Sigmoid colon (tissue), 7 donors: Measurements from ENCODE around the gene CACNA2D3. TPM values are rescaled to one million over a fixed set of nuclear protein-coding genes. Genes with fewer than 3 reads are reported as not detected.

ENCODE experiments used
- DNase-seq: peaks from one replicate; pipeline ENCODE4 v3.0.0-alpha.2; 2019
- H3K27ac ChIP-seq, 4 donors: fragments of 200-600 bp; sonication (generic); one replicate each; pipeline ENCODE4 v1.5.1; 2016 to 2019; ENCODE audit warnings: mild to moderate bottlenecking in 1 of 4
- H3K27me3 ChIP-seq, 3 donors: fragments of 200-600 bp; sonication (generic); one replicate each; pipeline ENCODE4 v1.5.1; 2019; ENCODE audit warnings: mild to moderate bottlenecking in 1 of 3
- H3K36me3 ChIP-seq, 4 donors: fragments of 200-600 bp; sonication (generic); one replicate each; pipeline ENCODE4 v1.5.1; 2016 to 2019
- H3K4me1 ChIP-seq, 4 donors: fragments of 200-600 bp; sonication (generic); one replicate each; pipeline ENCODE4 v1.5.1; 2017 to 2019
- H3K4me3 ChIP-seq, 4 donors: fragments of 200-600 bp; sonication (generic); one replicate each; pipeline ENCODE4 v1.5.1; 2017 to 2019; ENCODE audit warnings: mild to moderate bottlenecking in 2 of 4, moderate library complexity in 1 of 4
- H3K9me3 ChIP-seq, 4 donors: fragments of 200-600 bp in 3 of 4; sonication (generic) in 3 of 4; one replicate each; pipeline versions ENCODE4 v1.5.1 to v1.6.1; 2013 to 2019
- CTCF ChIP-seq, 4 experiments: fragments of 450-650 bp in 3 of 4; fragments of 200-600 bp in 1 of 4; IDR thresholded peaks; one replicate each; pipeline ENCODE4 v1.5.1; 2016 to 2019; ENCODE audit warnings: antibody characterized with exemption in 4 of 4, mild to moderate bottlenecking in 3 of 4, moderate library complexity in 2 of 4
- EP300 ChIP-seq, 4 donors: sonication (generic); formaldehyde crosslinking; IDR thresholded peaks; one replicate each; pipeline ENCODE4 v1.6.1; 2017; ENCODE audit warnings: antibody characterized with exemption in 4 of 4
- POLR2A ChIP-seq, 2 donors: fragments of 450-650 bp; IDR thresholded peaks; one replicate each; pipeline ENCODE4 v1.6.1; 2016; ENCODE audit warnings: antibody characterized with exemption in 2 of 2, mild to moderate bottlenecking in 2 of 2, moderate library complexity in 2 of 2
- POLR2AphosphoS5 ChIP-seq, 4 donors: sonication (generic); formaldehyde crosslinking; IDR thresholded peaks; one replicate each; pipeline ENCODE4 v1.6.1; 2017; ENCODE audit warnings: antibody characterized with exemption in 4 of 4
- WGBS, 2 donors: extraction: QIAGEN DNeasy Blood & Tissue Kit; methylation state at CpG; one replicate each; pipeline ENCODE4 v1.1.7; 2013; 5-methylcytosine and 5-hydroxymethylcytosine counted together
- intact Hi-C: fragments of 100-400 bp; cut with DNase I; formaldehyde crosslinking; loops from one replicate; pipeline ENCODE4 v1.15.1; 2023
- polyA plus RNA-seq, 3 donors: library from polyadenylated mRNA; stranded (reverse); fragments of 200-250 nt; gene quantifications; one replicate each; pipeline ENCODE4 v1.2.3, GENCODE V29; 2013
- total RNA-seq, 4 donors: library from RNA; depleted of rRNA; stranded (reverse); fragments of >200 nt; gene quantifications; one replicate each; pipeline ENCODE4 v1.1.0, GENCODE V29; 2016
- donor health status: healthy with polysubstance abuse.
- donor health status: Bipolar disorder and iron deficiency.
- donor health status: healthy.

CACNA2D3 gene
- total and polyA plus RNA-seq, 7 donors: 0.32 to 10.2 (median 4.8) TPM; not detected in 1

DNA sequence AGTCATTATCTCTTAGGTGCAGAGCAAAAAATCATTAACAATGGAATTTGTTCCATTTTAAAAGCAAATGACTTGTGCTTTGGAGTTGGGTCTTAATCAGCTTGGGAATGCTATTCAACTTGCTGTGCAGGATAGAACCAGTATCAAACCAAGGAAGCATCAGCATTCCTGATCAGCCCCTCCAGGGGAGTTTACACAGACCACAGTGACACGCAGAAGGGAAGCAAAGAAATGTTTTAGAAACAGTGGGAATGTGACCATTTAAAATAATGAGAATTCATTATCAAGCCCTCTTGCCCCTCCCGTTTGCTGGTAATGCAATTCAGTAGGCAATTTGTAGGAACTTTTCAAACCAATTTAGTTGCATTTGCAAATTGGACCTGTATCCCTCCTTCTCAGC lies 650.4 kb downstream of the CACNA2D3 start:
- Histone ChIP-seq H3K9me3 (no peaks in the 10 kb centered on the region), H3K4me1 (peaks cover 0 to 48% (median 16%) of the 10 kb centered on the region in 4 donors), H3K36me3 (no peaks in the 10 kb centered on the region), H3K27me3 (no peaks in the 10 kb centered on the region), H3K4me3 (no peak overlapping the region), H3K27ac (peak overlapping the region in 1 of 4 donors; percentile 28)
- DNase-seq: no peak
- intact Hi-C loops: no loop called here
- no peak for TF ChIP-seq POLR2AphosphoS5 (IDR thresholded peaks at IDR 0.05)
- TF ChIP-seq EP300 (IDR thresholded peaks at IDR 0.05): no peak
- no peak for TF ChIP-seq POLR2A (IDR thresholded peaks at IDR 0.05)
- TF ChIP-seq CTCF (IDR thresholded peaks at IDR 0.05): no peak
- WGBS, 2 donors: 82 to 93% methylated on average over 2 of the region's 2 CpGs

DNA sequence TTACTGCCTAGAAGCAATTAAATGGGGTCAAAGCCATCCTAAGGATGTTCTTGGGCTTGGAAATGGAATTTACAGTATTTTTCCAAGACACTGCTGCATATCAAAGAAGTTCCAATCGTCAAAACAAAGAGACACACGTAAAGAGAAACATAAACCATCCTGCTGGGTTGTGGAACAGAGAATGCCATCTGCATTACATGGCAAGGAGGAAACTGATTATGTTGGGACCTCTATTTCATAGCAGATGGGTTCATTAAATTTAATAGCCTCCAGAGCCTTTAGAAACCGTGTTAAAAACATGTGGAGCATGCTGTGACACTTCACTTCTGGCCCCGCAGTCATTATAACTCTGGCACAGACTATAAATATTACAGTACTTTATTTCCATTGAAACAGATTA lies 650.9 kb downstream of the CACNA2D3 start:
- no peaks in the 10 kb centered on the region for H3K27me3 ChIP-seq
- DNase-seq: no peak
- no peak for TF ChIP-seq CTCF (IDR thresholded peaks at IDR 0.05)
- TF ChIP-seq POLR2AphosphoS5 (IDR thresholded peaks at IDR 0.05): no peak
- no peak for TF ChIP-seq EP300 (IDR thresholded peaks at IDR 0.05)
- no peak for TF ChIP-seq POLR2A (IDR thresholded peaks at IDR 0.05)
- WGBS, 2 donors: 63 to 80% methylated on average over 4 of the region's 4 CpGs
- H3K9me3 ChIP-seq: no peaks in the 10 kb centered on the region
- peaks cover 0 to 48% (median 16%) of the 10 kb centered on the region in 4 donors for H3K4me1 ChIP-seq
- H3K36me3 ChIP-seq: no peaks in the 10 kb centered on the region
- intact Hi-C loops: no loop called here
- H3K4me3 ChIP-seq: no peak overlapping the region
- H3K27ac ChIP-seq: peak overlapping the region in 1 of 4 donors; percentile 28

- WGBS, 2 donors: 87 to 93% methylated on average over 2 of the region's 2 CpGs
- Histone ChIP-seq H3K36me3 (no peaks in the 10 kb centered on the region), H3K27ac (no peak overlapping the region), H3K27me3 (no peaks in the 10 kb centered on the region), H3K4me3 (no peak overlapping the region), H3K9me3 (no peaks in the 10 kb centered on the region), H3K4me1 (peaks cover 0 to 28% (median 14%) of the 10 kb centered on the region in 4 donors)
- intact Hi-C loops: no loop called here
- DNase-seq: no peak
- TF ChIP-seq POLR2A (IDR thresholded peaks at IDR 0.05) (no peak), POLR2AphosphoS5 (IDR thresholded peaks at IDR 0.05) (no peak), CTCF (IDR thresholded peaks at IDR 0.05) (no peak), EP300 (IDR thresholded peaks at IDR 0.05) (no peak)
These were observed 654.2 kb downstream of the CACNA2D3 start for GRCh38 chr3:54776601-54777000.

DNA sequence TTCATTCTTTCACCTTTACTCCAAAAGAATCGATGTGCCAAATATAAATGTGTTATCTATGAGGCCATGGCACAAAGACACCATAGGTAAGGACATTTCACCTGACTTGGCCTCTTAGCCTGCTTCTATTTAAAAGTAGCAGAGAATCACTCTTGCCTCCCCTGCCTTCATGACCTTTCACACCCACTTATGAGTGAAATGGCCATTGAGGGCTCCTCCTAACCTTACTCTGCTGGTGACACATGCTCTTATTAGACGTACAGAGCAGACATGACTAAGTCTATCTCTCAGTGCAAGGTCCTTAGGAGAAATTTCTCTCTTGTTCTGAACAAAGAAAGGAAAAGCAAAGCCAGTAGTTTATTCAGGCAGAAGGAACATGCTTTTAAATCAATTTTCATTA lies 654.8 kb downstream of the CACNA2D3 start:
- Histone ChIP-seq H3K9me3 (no peaks in the 10 kb centered on the region), H3K27me3 (no peaks in the 10 kb centered on the region), H3K27ac (no peak overlapping the region), H3K36me3 (no peaks in the 10 kb centered on the region), H3K4me1 (peaks cover 0 to 23% (median 9%) of the 10 kb centered on the region in 4 donors), H3K4me3 (no peak overlapping the region)
- no peak for DNase-seq
- TF ChIP-seq CTCF (IDR thresholded peaks at IDR 0.05): no peak
- TF ChIP-seq POLR2AphosphoS5 (IDR thresholded peaks at IDR 0.05): no peak
- TF ChIP-seq EP300 (IDR thresholded peaks at IDR 0.05): no peak
- no peak for TF ChIP-seq POLR2A (IDR thresholded peaks at IDR 0.05)
- 74 to 75% methylated on average over 2 of the region's 2 CpGs for WGBS, 2 donors
- intact Hi-C loops: no loop called here

GRCh38 chr3:54780336-54780735 lies 658.0 kb downstream of the CACNA2D3 start:
- no peak for TF ChIP-seq POLR2A (IDR thresholded peaks at IDR 0.05)
- no peak for TF ChIP-seq CTCF (IDR thresholded peaks at IDR 0.05)
- no peak for TF ChIP-seq EP300 (IDR thresholded peaks at IDR 0.05)
- TF ChIP-seq POLR2AphosphoS5 (IDR thresholded peaks at IDR 0.05): no peak
- H3K9me3 ChIP-seq: no peaks in the 10 kb centered on the region
- H3K27me3 ChIP-seq: no peaks in the 10 kb centered on the region
- intact Hi-C loops: no loop called here
- H3K4me1 ChIP-seq: no peaks in the 10 kb centered on the region
- no peak for DNase-seq
- no peak overlapping the region for H3K4me3 ChIP-seq
- H3K36me3 ChIP-seq: no peaks in the 10 kb centered on the region
- H3K27ac ChIP-seq: no peak overlapping the region
